Tibial nerve (tissue), 4 donors: ENCODE measurements around the gene SMARCA2.

ENCODE experiments used
- CTCF ChIP-seq, 5 experiments: fragments of 200-600 bp in 3 of 5; fragments of 450-650 bp in 2 of 5; sonication (generic) in 3 of 5; IDR thresholded peaks; one replicate each; pipeline ENCODE4 v1.5.1; 2016 to 2019; ENCODE audit warnings: antibody characterized with exemption in 5 of 5, mild to moderate bottlenecking in 3 of 5, moderate library complexity in 2 of 5
- EP300 ChIP-seq, 2 donors: sonication (generic); formaldehyde crosslinking; IDR thresholded peaks; one replicate each; pipeline ENCODE4 v1.6.1; 2017; ENCODE audit warnings: antibody characterized with exemption in 2 of 2, mild to moderate bottlenecking in 1 of 2
- POLR2A ChIP-seq, 2 donors: fragments of 450-650 bp; IDR thresholded peaks; one replicate each; pipeline ENCODE4 v1.6.1; 2017; ENCODE audit warnings: antibody characterized with exemption in 2 of 2, mild to moderate bottlenecking in 2 of 2, moderate library complexity in 2 of 2

GRCh38 chr9:2017331-2018161 lies 2.4 kb downstream of the SMARCA2 start:
- TF ChIP-seq CTCF (IDR thresholded peaks at IDR 0.05) (no peak), POLR2A (IDR thresholded peaks at IDR 0.05) (peak; percentile 45 to 46), EP300 (IDR thresholded peaks at IDR 0.05) (peak in 1 of 2 donors; percentile 81)
